Kidney (tissue), 14 donors: Measurements from ENCODE around the gene AUTS2. TPM values are rescaled to one million over a fixed set of nuclear protein-coding genes. Genes with fewer than 3 reads are reported as not detected.

ENCODE experiments used
- DNase-seq, 5 donors: peaks; one replicate each; pipeline ENCODE4 v3.0.0-alpha.2; 2013 to 2020
- FAIRE-seq: peaks from 2 replicates; lab custom pipeline; 2012; peaks lifted over from hg19 to GRCh38; lab: Jason Lieb, UNC
- H3K27ac ChIP-seq, 2 donors: one replicate each; pipeline ENCODE4 v1.7.0; 2013; ENCODE audit warnings: low read depth in 2 of 2, low read length in 2 of 2, inconsistent platforms in 1 of 2
- H3K27me3 ChIP-seq: one replicate; pipeline ENCODE4 v1.7.1; 2013; ENCODE audit warnings: low read length, inconsistent platforms; ENCODE audit not compliant: control insufficient read depth, insufficient read depth
- H3K36me3 ChIP-seq, 3 donors: one replicate each; pipeline versions ENCODE4 v1.7.0 to v1.7.1; 2013; ENCODE audit warnings: low read length in 3 of 3, control low read depth in 1 of 3, inconsistent platforms in 1 of 3; ENCODE audit not compliant: insufficient read depth in 3 of 3, control insufficient read depth in 2 of 3
- H3K4me1 ChIP-seq, 3 donors: one replicate each; pipeline versions ENCODE4 v1.7.0 to v1.7.1; 2013; ENCODE audit warnings: low read length in 3 of 3, inconsistent platforms in 1 of 3, low read depth in 1 of 3; ENCODE audit not compliant: control insufficient read depth in 2 of 3, insufficient read depth in 2 of 3
- H3K4me3 ChIP-seq, 3 donors: one replicate each; pipeline versions ENCODE4 v1.7.0 to v1.8.1; 2013; ENCODE audit warnings: low read length in 3 of 3, control low read depth in 1 of 3, inconsistent platforms in 1 of 3
- H3K9ac ChIP-seq, 3 donors: one replicate each; pipeline versions ENCODE4 v1.7.0 to v1.7.1; 2013; ENCODE audit warnings: low read length in 3 of 3, control low read depth in 1 of 3, inconsistent platforms in 1 of 3
- H3K9me3 ChIP-seq, 3 donors: one replicate each; pipeline versions ENCODE4 v1.7.0 to v1.7.1; 2013; ENCODE audit warnings: low read length in 3 of 3, control low read depth in 1 of 3, inconsistent platforms in 1 of 3; ENCODE audit not compliant: control insufficient read depth in 2 of 3, insufficient read depth in 1 of 3
- intact Hi-C: fragments of 100-400 bp; cut with DNase I; formaldehyde crosslinking; loops from one replicate; pipeline ENCODE4 v1.11.1; 2022
- polyA plus RNA-seq: library from polyadenylated mRNA; stranded (reverse); fragments of 350-450 nt; fragmentation: Illumina TruSeq; extraction: RNeasy Lipid Tissue Mini Kit (QIAGEN cat#74804); gene quantifications from one replicate; pipeline ENCODE4 v1.2.3, GENCODE V29; 2014; ENCODE audit warnings: low read depth, low replicate concordance; ENCODE audit not compliant: insufficient read depth
- total RNA-seq: library from RNA; stranded (reverse); fragmentation: NEBNext Ultra II Directional; extraction: Animal tissue kit (Norgen Biotek cat#: 25700); gene quantifications from one replicate; pipeline ENCODE4 v1.2.1, GENCODE V29; 2021
- TF ChIP-seq, protein P1 (sequence below): IDR thresholded peaks from 3 replicates; pipeline ENCODE4 v1.5.1; 2012; ENCODE audit warnings: mild to moderate bottlenecking, moderate library complexity, borderline replicate concordance; ENCODE audit not compliant: insufficient read depth; ENCODE audit errors: extremely low read depth
- donor health status: control.
- donor health status: control.
- donor health status: control.
- donor health status: control.
- donor health status: control.
- donor health status: DM: yes; HTN: yes; CAD: no.
- donor health status: Normal renal cell carcinoma (clear cell type).

Gene AUTS2
- total and polyA plus RNA-seq, 2 donors from 2014 or later: 5.2 to 33.8 TPM

DNA sequence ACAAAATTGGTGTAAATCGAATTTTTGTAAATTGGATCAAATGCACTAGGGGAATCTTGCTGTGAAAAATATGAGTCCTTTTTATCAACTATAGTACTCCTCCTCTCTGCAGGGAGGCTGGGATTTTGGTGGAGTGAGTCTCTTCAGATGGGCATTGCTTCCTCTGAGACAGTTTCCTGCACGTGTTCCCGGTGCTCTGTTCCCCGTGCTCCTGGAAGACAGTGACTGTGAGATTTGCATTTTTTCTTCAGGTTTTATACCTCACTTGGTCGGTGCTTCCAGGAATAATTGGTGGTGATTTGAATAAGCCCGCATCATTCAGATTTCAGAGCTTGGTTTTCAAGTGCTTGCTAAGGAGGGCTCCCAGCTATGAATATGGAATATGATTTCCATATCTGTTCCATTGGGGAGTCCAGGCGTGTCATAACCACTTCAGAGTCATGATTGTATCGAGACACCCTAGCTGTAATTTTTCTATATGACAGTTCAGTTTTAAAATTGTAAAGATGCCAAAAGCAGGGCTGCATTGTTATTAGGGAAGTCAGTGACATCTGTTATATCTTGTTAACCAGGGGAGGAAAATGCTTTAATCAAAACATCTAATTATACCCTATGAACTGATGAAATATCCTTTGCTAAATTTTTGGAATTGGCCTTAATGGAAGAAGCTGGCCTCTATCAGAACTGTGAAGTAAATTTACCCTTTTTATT is 12.3 kb downstream of the AUTS2 start:
- no peak for FAIRE-seq
- intact Hi-C loops: no loop called here
- no peak overlapping the region for H3K27ac ChIP-seq

GRCh38 chr7:69612981-69613380 is 14.7 kb downstream of the AUTS2 start:
- no peak overlapping the region for H3K9ac ChIP-seq
- intact Hi-C loops: no loop called here
- DNase-seq: no peak
- H3K9me3 ChIP-seq: no peaks in the 10 kb centered on the region
- H3K4me3 ChIP-seq: no peak overlapping the region
- no peaks in the 10 kb centered on the region for H3K36me3 ChIP-seq
- TF ChIP-seq, protein P1, sequence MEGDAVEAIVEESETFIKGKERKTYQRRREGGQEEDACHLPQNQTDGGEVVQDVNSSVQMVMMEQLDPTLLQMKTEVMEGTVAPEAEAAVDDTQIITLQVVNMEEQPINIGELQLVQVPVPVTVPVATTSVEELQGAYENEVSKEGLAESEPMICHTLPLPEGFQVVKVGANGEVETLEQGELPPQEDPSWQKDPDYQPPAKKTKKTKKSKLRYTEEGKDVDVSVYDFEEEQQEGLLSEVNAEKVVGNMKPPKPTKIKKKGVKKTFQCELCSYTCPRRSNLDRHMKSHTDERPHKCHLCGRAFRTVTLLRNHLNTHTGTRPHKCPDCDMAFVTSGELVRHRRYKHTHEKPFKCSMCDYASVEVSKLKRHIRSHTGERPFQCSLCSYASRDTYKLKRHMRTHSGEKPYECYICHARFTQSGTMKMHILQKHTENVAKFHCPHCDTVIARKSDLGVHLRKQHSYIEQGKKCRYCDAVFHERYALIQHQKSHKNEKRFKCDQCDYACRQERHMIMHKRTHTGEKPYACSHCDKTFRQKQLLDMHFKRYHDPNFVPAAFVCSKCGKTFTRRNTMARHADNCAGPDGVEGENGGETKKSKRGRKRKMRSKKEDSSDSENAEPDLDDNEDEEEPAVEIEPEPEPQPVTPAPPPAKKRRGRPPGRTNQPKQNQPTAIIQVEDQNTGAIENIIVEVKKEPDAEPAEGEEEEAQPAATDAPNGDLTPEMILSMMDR: no peak
- FAIRE-seq: no peak
- no peaks in the 10 kb centered on the region for H3K4me1 ChIP-seq
- no peak overlapping the region for H3K27ac ChIP-seq
- no peaks in the 10 kb centered on the region for H3K27me3 ChIP-seq

More for the DNA sequence above, 12.3 kb downstream of the AUTS2 start:
- no peaks in the 10 kb centered on the region for H3K36me3 ChIP-seq
- no peaks in the 10 kb centered on the region for H3K27me3 ChIP-seq
- no peak for DNase-seq
- no peak overlapping the region for H3K4me3 ChIP-seq
- H3K4me1 ChIP-seq: no peaks in the 10 kb centered on the region
- TF ChIP-seq, protein P1: no peak
- H3K9me3 ChIP-seq: no peaks in the 10 kb centered on the region
- H3K9ac ChIP-seq: no peak overlapping the region

- DNase-seq (no peak), FAIRE-seq (no peak)
- H3K9me3 ChIP-seq: no peaks in the 10 kb centered on the region
- intact Hi-C loops: no loop called here
- H3K4me1 ChIP-seq: no peaks in the 10 kb centered on the region
- H3K27me3 ChIP-seq: no peaks in the 10 kb centered on the region
- H3K4me3 ChIP-seq: no peak overlapping the region
- no peak overlapping the region for H3K27ac ChIP-seq
- H3K9ac ChIP-seq: no peak overlapping the region
- no peaks in the 10 kb centered on the region for H3K36me3 ChIP-seq
- TF ChIP-seq, protein P1: no peak
Measured at GRCh38 chr7:69613846-69614245, 15.6 kb downstream of the AUTS2 start.
